HL-60 (cell line): ENCODE measurements around the gene SAMHD1.

ENCODE experiments used
- GABPA ChIP-seq: IDR thresholded peaks from 2 replicates; pipeline ENCODE4 v1.6.1; 2012; ENCODE audit warnings: low read depth
- POLR2AphosphoS5 ChIP-seq: IDR thresholded peaks from 2 replicates; pipeline ENCODE4 v1.6.1; 2012; ENCODE audit warnings: low read depth
- SPI1 ChIP-seq: IDR thresholded peaks from 2 replicates; pipeline ENCODE4 v1.6.1; 2012; ENCODE audit warnings: low read depth, mild to moderate bottlenecking, borderline replicate concordance
- TF ChIP-seq, protein P1 (sequence below): IDR thresholded peaks from one replicate; pipeline ENCODE4 v1.5.1; 2011; ENCODE audit warnings: low read length, control low read depth, inconsistent platforms; ENCODE audit not compliant: insufficient read depth
- TF ChIP-seq, protein P2 (sequence below): IDR thresholded peaks from 2 replicates; pipeline ENCODE4 v1.6.1; 2012; ENCODE audit warnings: low read depth; ENCODE audit not compliant: insufficient replicate concordance

DNA sequence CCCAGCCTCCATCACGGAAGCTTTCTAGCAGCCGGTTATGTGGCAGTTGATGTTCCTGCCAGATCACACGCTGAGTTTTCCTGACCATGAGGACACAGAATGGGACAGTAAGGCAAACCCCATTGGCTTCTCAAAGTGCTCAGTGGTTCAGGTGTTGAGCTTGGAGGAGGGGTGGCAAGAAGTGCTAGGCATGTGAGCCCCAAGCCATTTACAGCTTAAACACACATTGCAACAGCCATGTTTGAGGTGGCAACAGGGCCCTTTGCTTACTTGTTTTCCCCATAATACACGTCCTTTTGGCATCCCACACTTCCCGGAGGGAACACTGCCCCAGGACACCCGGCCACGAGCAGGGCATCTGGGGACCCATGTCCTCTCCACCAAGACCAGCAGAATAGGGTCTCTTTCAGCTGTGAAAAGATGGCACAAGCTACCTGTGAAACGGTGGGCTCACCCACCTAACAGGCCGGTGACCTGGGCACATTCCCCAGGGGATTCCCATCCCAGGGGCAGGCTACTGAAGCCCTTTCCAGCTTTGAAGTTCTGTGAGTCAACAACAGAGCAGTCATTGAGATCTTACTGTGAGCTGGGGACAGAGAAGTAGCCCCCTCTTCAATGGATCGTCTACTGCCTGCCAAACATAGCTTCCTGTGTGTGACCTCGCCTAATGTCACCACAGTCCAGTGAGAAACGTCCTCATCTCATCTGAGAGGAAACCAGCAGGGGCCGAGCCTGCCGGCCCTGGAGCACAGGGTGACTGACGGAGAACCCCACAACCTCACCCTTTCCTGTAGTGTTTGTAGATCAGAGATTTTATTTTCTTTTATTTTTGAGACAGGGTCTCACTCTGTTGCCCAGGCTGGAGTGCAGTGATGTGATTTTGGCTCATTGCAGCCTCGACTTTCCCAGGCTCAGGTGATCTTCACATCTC is 79.6 kb downstream of the SAMHD1 start:
- TF ChIP-seq, protein P1, sequence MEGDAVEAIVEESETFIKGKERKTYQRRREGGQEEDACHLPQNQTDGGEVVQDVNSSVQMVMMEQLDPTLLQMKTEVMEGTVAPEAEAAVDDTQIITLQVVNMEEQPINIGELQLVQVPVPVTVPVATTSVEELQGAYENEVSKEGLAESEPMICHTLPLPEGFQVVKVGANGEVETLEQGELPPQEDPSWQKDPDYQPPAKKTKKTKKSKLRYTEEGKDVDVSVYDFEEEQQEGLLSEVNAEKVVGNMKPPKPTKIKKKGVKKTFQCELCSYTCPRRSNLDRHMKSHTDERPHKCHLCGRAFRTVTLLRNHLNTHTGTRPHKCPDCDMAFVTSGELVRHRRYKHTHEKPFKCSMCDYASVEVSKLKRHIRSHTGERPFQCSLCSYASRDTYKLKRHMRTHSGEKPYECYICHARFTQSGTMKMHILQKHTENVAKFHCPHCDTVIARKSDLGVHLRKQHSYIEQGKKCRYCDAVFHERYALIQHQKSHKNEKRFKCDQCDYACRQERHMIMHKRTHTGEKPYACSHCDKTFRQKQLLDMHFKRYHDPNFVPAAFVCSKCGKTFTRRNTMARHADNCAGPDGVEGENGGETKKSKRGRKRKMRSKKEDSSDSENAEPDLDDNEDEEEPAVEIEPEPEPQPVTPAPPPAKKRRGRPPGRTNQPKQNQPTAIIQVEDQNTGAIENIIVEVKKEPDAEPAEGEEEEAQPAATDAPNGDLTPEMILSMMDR: no peak
- TF ChIP-seq, protein P2, sequence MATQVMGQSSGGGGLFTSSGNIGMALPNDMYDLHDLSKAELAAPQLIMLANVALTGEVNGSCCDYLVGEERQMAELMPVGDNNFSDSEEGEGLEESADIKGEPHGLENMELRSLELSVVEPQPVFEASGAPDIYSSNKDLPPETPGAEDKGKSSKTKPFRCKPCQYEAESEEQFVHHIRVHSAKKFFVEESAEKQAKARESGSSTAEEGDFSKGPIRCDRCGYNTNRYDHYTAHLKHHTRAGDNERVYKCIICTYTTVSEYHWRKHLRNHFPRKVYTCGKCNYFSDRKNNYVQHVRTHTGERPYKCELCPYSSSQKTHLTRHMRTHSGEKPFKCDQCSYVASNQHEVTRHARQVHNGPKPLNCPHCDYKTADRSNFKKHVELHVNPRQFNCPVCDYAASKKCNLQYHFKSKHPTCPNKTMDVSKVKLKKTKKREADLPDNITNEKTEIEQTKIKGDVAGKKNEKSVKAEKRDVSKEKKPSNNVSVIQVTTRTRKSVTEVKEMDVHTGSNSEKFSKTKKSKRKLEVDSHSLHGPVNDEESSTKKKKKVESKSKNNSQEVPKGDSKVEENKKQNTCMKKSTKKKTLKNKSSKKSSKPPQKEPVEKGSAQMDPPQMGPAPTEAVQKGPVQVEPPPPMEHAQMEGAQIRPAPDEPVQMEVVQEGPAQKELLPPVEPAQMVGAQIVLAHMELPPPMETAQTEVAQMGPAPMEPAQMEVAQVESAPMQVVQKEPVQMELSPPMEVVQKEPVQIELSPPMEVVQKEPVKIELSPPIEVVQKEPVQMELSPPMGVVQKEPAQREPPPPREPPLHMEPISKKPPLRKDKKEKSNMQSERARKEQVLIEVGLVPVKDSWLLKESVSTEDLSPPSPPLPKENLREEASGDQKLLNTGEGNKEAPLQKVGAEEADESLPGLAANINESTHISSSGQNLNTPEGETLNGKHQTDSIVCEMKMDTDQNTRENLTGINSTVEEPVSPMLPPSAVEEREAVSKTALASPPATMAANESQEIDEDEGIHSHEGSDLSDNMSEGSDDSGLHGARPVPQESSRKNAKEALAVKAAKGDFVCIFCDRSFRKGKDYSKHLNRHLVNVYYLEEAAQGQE: no peak
- TF ChIP-seq POLR2AphosphoS5: no peak
- TF ChIP-seq GABPA: no peak
- TF ChIP-seq SPI1: no peak
